ENCODE measurements around the gene SCAF1. TPM values are rescaled to one million over a fixed set of nuclear protein-coding genes. Genes with fewer than 3 reads are reported as not detected.

Gene SCAF1
- total and polyA plus RNA-seq, 2 donors (not counting 1 experiment from before 2014, with no cell fraction given) = 17.1 to 68.3 TPM

DNA sequence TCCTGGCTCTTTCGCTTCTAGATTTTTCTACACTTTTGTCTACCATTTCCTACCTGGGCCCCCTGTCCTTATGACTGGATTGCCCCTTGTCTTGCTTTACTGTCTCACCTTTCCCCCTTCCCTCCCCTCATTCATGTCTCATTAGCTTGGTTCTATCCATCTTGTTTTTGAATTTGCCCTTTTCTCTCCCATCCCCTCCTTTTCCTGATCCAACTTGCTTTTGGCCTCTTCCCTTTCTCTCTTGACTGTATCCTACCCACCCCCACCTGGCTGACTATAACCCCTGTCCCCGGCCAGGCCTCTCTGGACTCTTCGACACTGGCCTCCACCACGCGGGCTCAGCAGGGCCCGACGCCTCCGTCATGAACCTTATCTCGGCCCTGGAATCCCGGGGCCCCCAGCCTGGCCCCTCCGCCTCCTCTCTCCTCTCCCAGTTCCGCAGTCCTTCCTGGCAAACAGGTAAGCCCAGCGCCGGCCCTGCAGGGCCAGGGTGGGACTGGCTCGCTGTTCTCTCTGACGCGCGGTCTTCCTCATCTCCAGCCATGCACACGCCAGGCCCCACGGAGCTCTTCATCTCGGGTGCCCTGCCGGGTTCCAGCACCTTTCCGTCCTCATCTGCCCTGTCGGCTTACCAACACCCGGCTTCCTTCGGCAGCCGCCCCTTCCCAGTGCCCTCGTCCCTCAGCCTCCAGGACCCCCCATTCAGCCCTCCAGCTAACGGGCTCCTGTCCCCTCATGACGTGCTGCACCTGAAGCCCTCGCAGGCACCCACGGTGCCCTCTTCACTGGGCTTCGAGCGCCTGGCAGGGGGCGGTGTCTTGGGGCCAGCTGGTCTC, 47.6 kb upstream of the SCAF1 start:
- H3K36me3 ChIP-seq (replicated peaks in 1 of 2; ENCODE audit: control extremely low read depth in 1 of 2, control insufficient read depth in 1 of 2, extremely low read depth in 1 of 2, insufficient read depth in 2 of 2, low read length in 1 of 2) = peaks cover 0 to 28% of the 10 kb centered on the region in 2 experiments
- TF ChIP-seq, protein P1, sequence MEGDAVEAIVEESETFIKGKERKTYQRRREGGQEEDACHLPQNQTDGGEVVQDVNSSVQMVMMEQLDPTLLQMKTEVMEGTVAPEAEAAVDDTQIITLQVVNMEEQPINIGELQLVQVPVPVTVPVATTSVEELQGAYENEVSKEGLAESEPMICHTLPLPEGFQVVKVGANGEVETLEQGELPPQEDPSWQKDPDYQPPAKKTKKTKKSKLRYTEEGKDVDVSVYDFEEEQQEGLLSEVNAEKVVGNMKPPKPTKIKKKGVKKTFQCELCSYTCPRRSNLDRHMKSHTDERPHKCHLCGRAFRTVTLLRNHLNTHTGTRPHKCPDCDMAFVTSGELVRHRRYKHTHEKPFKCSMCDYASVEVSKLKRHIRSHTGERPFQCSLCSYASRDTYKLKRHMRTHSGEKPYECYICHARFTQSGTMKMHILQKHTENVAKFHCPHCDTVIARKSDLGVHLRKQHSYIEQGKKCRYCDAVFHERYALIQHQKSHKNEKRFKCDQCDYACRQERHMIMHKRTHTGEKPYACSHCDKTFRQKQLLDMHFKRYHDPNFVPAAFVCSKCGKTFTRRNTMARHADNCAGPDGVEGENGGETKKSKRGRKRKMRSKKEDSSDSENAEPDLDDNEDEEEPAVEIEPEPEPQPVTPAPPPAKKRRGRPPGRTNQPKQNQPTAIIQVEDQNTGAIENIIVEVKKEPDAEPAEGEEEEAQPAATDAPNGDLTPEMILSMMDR (IDR thresholded peaks at IDR 0.05) = no peak
- no peak for TF ChIP-seq EZH2 (IDR thresholded peaks at IDR 0.05; ENCODE audit: borderline replicate concordance, insufficient read depth, low read depth, low read length, poor library complexity, severe bottlenecking)
- no peak overlapping the region for H3K4me3 ChIP-seq (ENCODE audit: control extremely low read depth in 1 of 5, extremely low read depth in 1 of 5, insufficient read depth in 1 of 5, low read depth in 2 of 5, low read length in 4 of 5)
- H2AFZ ChIP-seq (ENCODE audit: insufficient read depth, low read depth, low read length, poor library complexity, severe bottlenecking) = no peak overlapping the region
- no peaks in the 10 kb centered on the region for H3K27me3 Mint-ChIP-seq
- ATAC-seq (ENCODE audit: low read depth) = no peak
- H3K4me1 Mint-ChIP-seq = peaks cover 27% of the 10 kb centered on the region
- no peaks in the 10 kb centered on the region for H3K9me3 ChIP-seq (ENCODE audit: control extremely low read depth in 1 of 3, control insufficient read depth in 2 of 3, insufficient read depth in 1 of 3, low read length in 2 of 3)
- H3K27me3 ChIP-seq (replicated peaks in 1 of 4; ENCODE audit: control extremely low read depth in 1 of 4, control insufficient read depth in 3 of 4, insufficient read depth in 4 of 4, low read length in 3 of 4) = no peaks in the 10 kb centered on the region
- peak; percentile 21 for DNase-seq
- no peak overlapping the region for H3K4me2 ChIP-seq (replicated peaks; ENCODE audit: low read depth, low read length, poor library complexity, severe bottlenecking)
- no peaks in the 10 kb centered on the region for H3K9me3 Mint-ChIP-seq (ENCODE audit: insufficient read depth)
- no peak overlapping the region for H3K9ac ChIP-seq (ENCODE audit: low read length)
- peaks cover 75% of the 10 kb centered on the region for H3K79me2 ChIP-seq (ENCODE audit: control insufficient read depth, insufficient read depth, low read length)
- peaks cover 76% of the 10 kb centered on the region for H4K20me1 ChIP-seq (ENCODE audit: control insufficient read depth, insufficient read depth, low read length, poor library complexity, severe bottlenecking)
- CTCF ChIA-PET = interaction anchor here (0.6 to 1.1 kb wide), 2 partner anchors 86 to 473 kb away, joined by 3 read pairs; no protein-coding TSS in a partner anchor
- H3K27ac ChIP-seq (ENCODE audit: low read length in 2 of 2) = peak overlapping the region in 1 of 2 donors; percentile 60
- POLR2A ChIA-PET = interaction anchor here (1.7 kb wide), 1 partner anchor 82 kb away, joined by 10 read pairs; the partner anchor contains the start of gene PRMT1
- WGBS (ENCODE audit: insufficient coverage) = 96% methylated on average over 34 of the region's 35 CpGs
- intact Hi-C loops (cut with micrococcal nuclease) = loop anchor here (5.0 kb wide), 1 partner anchor 1337 kb away; the partner anchor contains the start of gene CARD8
- H3K4me1 ChIP-seq (ENCODE audit: control insufficient read depth in 2 of 2, insufficient read depth in 2 of 2, low read length in 2 of 2) = peaks cover 16 to 25% of the 10 kb centered on the region in 2 donors
- peak overlapping the region; percentile 86 for H3K27ac Mint-ChIP-seq
- H3K4me3 Mint-ChIP-seq = peak overlapping the region; percentile 84
